ENCODE data around the gene STIL.
"Not testable (repeated sequence)": the region's sequence is repeated elsewhere in the genome, so short reads cannot be mapped to it uniquely, and the experiment has no call there.

Gene STIL

GRCh38 chr1:47313915-47314664 lies at the start of gene STIL:
Gene STIL (minus strand): TSS chr1:47314147. CDS start chr1:47310319, 3,828 bp downstream.
- peak; percentile 98 to 99 for DNase-seq

GRCh38 chr1:47362828-47363227 lies 48.9 kb upstream of the STIL start:
- DNase-seq, result no peak

GRCh38 chr1:47361380-47361779 lies 47.4 kb upstream of the STIL start:
- no peak for DNase-seq

GRCh38 chr1:47351305-47351704 lies 37.4 kb upstream of the STIL start:
- no peak for DNase-seq

GRCh38 chr1:47348246-47348645 lies 34.3 kb upstream of the STIL start:
- no peak for DNase-seq

GRCh38 chr1:47347735-47348134 lies 33.8 kb upstream of the STIL start:
- DNase-seq, result no peak

- not testable (repeated sequence) for DNase-seq
Observed at GRCh38 chr1:47346979-47347378, 33.0 kb upstream of the STIL start.

- no peak for DNase-seq
Observed at GRCh38 chr1:47340227-47340626, 26.3 kb upstream of the STIL start.

- DNase-seq, result no peak
Observed at GRCh38 chr1:47338249-47339077, 24.5 kb upstream of the STIL start.

- DNase-seq, result no peak
Observed at GRCh38 chr1:47337350-47337749, 23.4 kb upstream of the STIL start.

- DNase-seq, result no peak
Observed at GRCh38 chr1:47334765-47335435, 21.0 kb upstream of the STIL start.

GRCh38 chr1:47333922-47334764 lies 20.2 kb upstream of the STIL start:
- DNase-seq, result peak; percentile 36 to 82

- peak; percentile 59 to 84 for DNase-seq
Observed at GRCh38 chr1:47333578-47333921, 19.6 kb upstream of the STIL start, which contains the start of gene CMPK1. Gene CMPK1 (plus strand): TSS chr1:47333790. CDS start chr1:47333946, 156 bp downstream.

GRCh38 chr1:47332779-47333577 lies 19.0 kb upstream of the STIL start:
- DNase-seq, result no peak

- no peak for DNase-seq
Observed at GRCh38 chr1:47331875-47332274, 17.9 kb upstream of the STIL start.

GRCh38 chr1:47330212-47330611 lies 16.3 kb upstream of the STIL start:
- DNase-seq, result no peak

GRCh38 chr1:47328992-47329391 lies 15.0 kb upstream of the STIL start:
- DNase-seq, result no peak

- no peak for DNase-seq
Observed at GRCh38 chr1:47326271-47326670, 12.3 kb upstream of the STIL start.

- DNase-seq, result no peak
Observed at GRCh38 chr1:47325528-47325927, 11.6 kb upstream of the STIL start.

- DNase-seq, result no peak
Observed at GRCh38 chr1:47324682-47325081, 10.7 kb upstream of the STIL start.

GRCh38 chr1:47323599-47324031 lies 9.7 kb upstream of the STIL start:
- no peak for DNase-seq

GRCh38 chr1:47319968-47320367 lies 6.0 kb upstream of the STIL start:
- not testable (repeated sequence) for DNase-seq
